Activated CD8-positive, alpha-beta memory T cell treated with anti-CD3 and anti-CD28 coated beads, Interleukin-2, amount 10 ng/mL, durations not matched to agents 7 days and 5 days (primary cell): ENCODE measurements around the gene JOSD1. TPM values are rescaled to one million over a fixed set of nuclear protein-coding genes. Genes with fewer than 3 reads are reported as not detected.

Experiments used
- ATAC-seq: fragments of 150-1000 bp; cut with Tn5 transposase; one replicate; pipeline ENCODE4 v1.10.0; 2021; ENCODE audit warnings: moderate library complexity
- CTCF ChIA-PET: fragments of 350-600 bp; sonication (Branson Sonifier 250); formaldehyde crosslinking; loops from one replicate; lab custom pipeline; 2021; ENCODE audit warnings: antibody characterized with exemption; lab: Charles Lee
- DNase-seq: peaks from one replicate; pipeline ENCODE4 v3.0.0-alpha.2; 2020
- H3K27ac Mint-ChIP-seq: one replicate; pipeline ENCODE4 v1.8.0; 2021; ENCODE audit warnings: mild to moderate bottlenecking, mixed read lengths
- H3K27me3 Mint-ChIP-seq: one replicate; pipeline ENCODE4 v1.8.0; 2021; ENCODE audit warnings: mixed read lengths
- H3K36me3 Mint-ChIP-seq: one replicate; pipeline ENCODE4 v1.8.0; 2021; ENCODE audit warnings: mild to moderate bottlenecking, mixed read lengths
- H3K4me1 Mint-ChIP-seq: one replicate; pipeline ENCODE4 v1.8.0; 2021; ENCODE audit warnings: mixed read lengths
- H3K4me3 Mint-ChIP-seq: one replicate; pipeline ENCODE4 v1.8.0; 2021; ENCODE audit warnings: mild to moderate bottlenecking, moderate library complexity, mixed read lengths
- H3K9me3 Mint-ChIP-seq: one replicate; pipeline ENCODE4 v1.8.0; 2022; ENCODE audit warnings: low read depth, mixed read lengths
- total RNA-seq, 2 experiments: library from RNA; stranded (reverse); gene quantifications; one replicate each; pipeline ENCODE4 v1.2.3, GENCODE V29; 2021

Gene JOSD1
- total RNA-seq, 2 experiments from 2014 or later = 74.0 to 77.0 TPM

- ATAC-seq = no peak
- H3K27ac Mint-ChIP-seq = no peak overlapping the region
- CTCF ChIA-PET = interaction anchor here (1.0 kb wide), 1 partner anchor 10 kb away, joined by 3 read pairs; no protein-coding TSS in a partner anchor
- H3K9me3 Mint-ChIP-seq = no peaks in the 10 kb centered on the region
- H3K4me1 Mint-ChIP-seq = peaks cover 27% of the 10 kb centered on the region
- peaks cover 44% of the 10 kb centered on the region for H3K36me3 Mint-ChIP-seq
- H3K27me3 Mint-ChIP-seq = no peaks in the 10 kb centered on the region
- H3K4me3 Mint-ChIP-seq = no peak overlapping the region
- DNase-seq = no peak
Measured at GRCh38 chr22:38716826-38717225, 16.1 kb upstream of the JOSD1 start.

GRCh38 chr22:38716271-38716670, 15.5 kb upstream of the JOSD1 start:
- Mint-ChIP-seq H3K27ac (no peak overlapping the region), H3K4me3 (no peak overlapping the region), H3K4me1 (peaks cover 28% of the 10 kb centered on the region), H3K27me3 (no peaks in the 10 kb centered on the region), H3K9me3 (no peaks in the 10 kb centered on the region), H3K36me3 (peaks cover 41% of the 10 kb centered on the region)
- CTCF ChIA-PET = interaction anchor here (1.0 kb wide), 1 partner anchor 9 kb away, joined by 3 read pairs; no protein-coding TSS in a partner anchor
- no peak for DNase-seq
- ATAC-seq = no peak

GRCh38 chr22:38715852-38716251, 15.1 kb upstream of the JOSD1 start:
- CTCF ChIA-PET = interaction anchor here (1.0 kb wide), 1 partner anchor 9 kb away, joined by 3 read pairs; no protein-coding TSS in a partner anchor
- Mint-ChIP-seq H3K4me3 (no peak overlapping the region), H3K4me1 (peaks cover 31% of the 10 kb centered on the region), H3K27ac (no peak overlapping the region), H3K36me3 (peaks cover 44% of the 10 kb centered on the region), H3K27me3 (no peaks in the 10 kb centered on the region), H3K9me3 (no peaks in the 10 kb centered on the region)
- ATAC-seq (no peak), DNase-seq (no peak)

- H3K9me3 Mint-ChIP-seq = no peaks in the 10 kb centered on the region
- H3K36me3 Mint-ChIP-seq = peaks cover 45% of the 10 kb centered on the region
- no peak overlapping the region for H3K27ac Mint-ChIP-seq
- no peaks in the 10 kb centered on the region for H3K27me3 Mint-ChIP-seq
- no peak overlapping the region for H3K4me3 Mint-ChIP-seq
- ATAC-seq = no peak
- no peak for DNase-seq
- CTCF ChIA-PET = interaction anchor here (1.2 kb wide), 1 partner anchor 14 kb away, joined by 3 read pairs; no protein-coding TSS in a partner anchor
- H3K4me1 Mint-ChIP-seq = peaks cover 37% of the 10 kb centered on the region
Measured at GRCh38 chr22:38715176-38715764, 14.5 kb upstream of the JOSD1 start.

GRCh38 chr22:38713921-38714320, 13.2 kb upstream of the JOSD1 start:
- H3K27ac Mint-ChIP-seq = peak overlapping the region; percentile 32
- H3K4me3 Mint-ChIP-seq = no peak overlapping the region
- ATAC-seq = no peak
- peaks cover 47% of the 10 kb centered on the region for H3K4me1 Mint-ChIP-seq
- H3K36me3 Mint-ChIP-seq = peaks cover 55% of the 10 kb centered on the region
- no peaks in the 10 kb centered on the region for H3K27me3 Mint-ChIP-seq
- no peaks in the 10 kb centered on the region for H3K9me3 Mint-ChIP-seq
- DNase-seq = no peak
- CTCF ChIA-PET = interaction anchor here (1.2 kb wide), 1 partner anchor 15 kb away, joined by 3 read pairs; no protein-coding TSS in a partner anchor

GRCh38 chr22:38712486-38713207, 11.9 kb upstream of the JOSD1 start:
- Mint-ChIP-seq H3K4me1 (peaks cover 59% of the 10 kb centered on the region), H3K27me3 (no peaks in the 10 kb centered on the region), H3K36me3 (peaks cover 58% of the 10 kb centered on the region), H3K27ac (no peak overlapping the region), H3K4me3 (no peak overlapping the region), H3K9me3 (no peaks in the 10 kb centered on the region)
- CTCF ChIA-PET = no interaction called here
- ATAC-seq (no peak), DNase-seq (no peak)

GRCh38 chr22:38710866-38711265, 10.1 kb upstream of the JOSD1 start:
- no peak for DNase-seq
- peaks cover 66% of the 10 kb centered on the region for H3K4me1 Mint-ChIP-seq
- H3K27me3 Mint-ChIP-seq = no peaks in the 10 kb centered on the region
- H3K9me3 Mint-ChIP-seq = no peaks in the 10 kb centered on the region
- no peak overlapping the region for H3K27ac Mint-ChIP-seq
- H3K4me3 Mint-ChIP-seq = no peak overlapping the region
- CTCF ChIA-PET = interaction anchor here (1.3 kb wide), 1 partner anchor 11 kb away, joined by 3 read pairs; no protein-coding TSS in a partner anchor
- H3K36me3 Mint-ChIP-seq = peaks cover 60% of the 10 kb centered on the region
- no peak for ATAC-seq

GRCh38 chr22:38710351-38710750, 9.6 kb upstream of the JOSD1 start:
- H3K4me1 Mint-ChIP-seq = peaks cover 64% of the 10 kb centered on the region
- H3K36me3 Mint-ChIP-seq = peaks cover 57% of the 10 kb centered on the region
- no peak overlapping the region for H3K4me3 Mint-ChIP-seq

GRCh38 chr22:38709306-38709705, 8.6 kb upstream of the JOSD1 start:
- ATAC-seq = no peak

More at GRCh38 chr22:38710351-38710750, 9.6 kb upstream of the JOSD1 start:
- Mint-ChIP-seq H3K27ac (no peak overlapping the region), H3K9me3 (no peaks in the 10 kb centered on the region), H3K27me3 (no peaks in the 10 kb centered on the region)
- no peak for DNase-seq
- CTCF ChIA-PET = interaction anchor here (2.1 to 2.6 kb wide), 2 partner anchors 14 to 58 kb away, joined by 6 to 7 read pairs; no protein-coding TSS in a partner anchor
- ATAC-seq = no peak

GRCh38 chr22:38707984-38708383, 7.2 kb upstream of the JOSD1 start:
- Mint-ChIP-seq H3K27me3 (no peaks in the 10 kb centered on the region), H3K9me3 (no peaks in the 10 kb centered on the region), H3K36me3 (peaks cover 48% of the 10 kb centered on the region), H3K4me1 (peaks cover 61% of the 10 kb centered on the region), H3K4me3 (peak overlapping the region; percentile 99), H3K27ac (peak overlapping the region; percentile 91)
- no peak for DNase-seq
- CTCF ChIA-PET = interaction anchor here (0.9 to 3.6 kb wide), 7 partner anchors 10 to 60 kb away, joined by 4 to 17 read pairs (median 7); partner anchors contain the start of gene TOMM22
- no peak for ATAC-seq

More at GRCh38 chr22:38709306-38709705, 8.6 kb upstream of the JOSD1 start:
- Mint-ChIP-seq H3K27ac (no peak overlapping the region), H3K36me3 (peaks cover 53% of the 10 kb centered on the region), H3K9me3 (no peaks in the 10 kb centered on the region), H3K4me1 (peaks cover 68% of the 10 kb centered on the region), H3K27me3 (no peaks in the 10 kb centered on the region), H3K4me3 (peak overlapping the region; percentile 38)
- DNase-seq = no peak
- CTCF ChIA-PET = interaction anchor here (2.1 to 2.6 kb wide), 2 partner anchors 15 to 59 kb away, joined by 6 to 7 read pairs; no protein-coding TSS in a partner anchor

GRCh38 chr22:38707346-38707745, 6.6 kb upstream of the JOSD1 start:
- Mint-ChIP-seq H3K4me3 (peak overlapping the region; percentile 99), H3K36me3 (peaks cover 45% of the 10 kb centered on the region), H3K27me3 (no peaks in the 10 kb centered on the region), H3K4me1 (peaks cover 55% of the 10 kb centered on the region), H3K27ac (peak overlapping the region; percentile 91), H3K9me3 (no peaks in the 10 kb centered on the region)
- DNase-seq (no peak), ATAC-seq (no peak)
- CTCF ChIA-PET = interaction anchor here (0.7 to 3.6 kb wide), 7 partner anchors 9 to 59 kb away, joined by 3 to 17 read pairs (median 6); partner anchors contain the start of gene TOMM22

- no peak for DNase-seq
- H3K4me3 Mint-ChIP-seq = peak overlapping the region; percentile 99
- no peaks in the 10 kb centered on the region for H3K27me3 Mint-ChIP-seq
- no peaks in the 10 kb centered on the region for H3K9me3 Mint-ChIP-seq
- H3K27ac Mint-ChIP-seq = peak overlapping the region; percentile 91
- H3K36me3 Mint-ChIP-seq = peaks cover 42% of the 10 kb centered on the region
- CTCF ChIA-PET = interaction anchor here (0.7 to 3.6 kb wide), 7 partner anchors 9 to 59 kb away, joined by 3 to 17 read pairs (median 8); partner anchors contain the start of gene TOMM22
- peaks cover 52% of the 10 kb centered on the region for H3K4me1 Mint-ChIP-seq
- no peak for ATAC-seq
Measured at GRCh38 chr22:38706901-38707195, 6.1 kb upstream of the JOSD1 start.
